Smooth muscle cell (in vitro differentiated cells): ENCODE measurements around the gene PPP2R2C. TPM values are rescaled to one million over a fixed set of nuclear protein-coding genes. Genes with fewer than 3 reads are reported as not detected.

ENCODE experiments used
- DNase-seq: peaks from one replicate; lab custom pipeline; 2025; ENCODE audit not compliant: unreplicated experiment; lab: John Stamatoyannopoulos, UW
- H2AFZ ChIP-seq: fragments of 200-600 bp; sonication (generic); 2 replicates; pipeline ENCODE4 v1.6.0; 2016; ENCODE audit warnings: antibody characterized with exemption, low read depth, mild to moderate bottlenecking
- H3F3A ChIP-seq: fragments of 200-600 bp; sonication (generic); 2 replicates; pipeline ENCODE4 v1.6.0; 2017; ENCODE audit warnings: antibody characterized with exemption, low read depth
- H3K27ac ChIP-seq: fragments of 200-600 bp; sonication (generic); 2 replicates; pipeline ENCODE4 v1.5.1; 2016; ENCODE audit warnings: low read depth, mild to moderate bottlenecking
- H3K27me3 ChIP-seq: fragments of 200-600 bp; sonication (generic); 2 replicates; pipeline ENCODE4 v1.6.1; 2016; ENCODE audit warnings: low read depth, mild to moderate bottlenecking
- H3K36me3 ChIP-seq: fragments of 200-600 bp; sonication (generic); 2 replicates; pipeline ENCODE4 v1.5.1; 2016; ENCODE audit warnings: low read depth
- H3K4me1 ChIP-seq: fragments of 200-600 bp; sonication (generic); 2 replicates; pipeline ENCODE4 v1.5.1; 2016; ENCODE audit warnings: low read depth
- H3K4me2 ChIP-seq: fragments of 200-600 bp; sonication (generic); 2 replicates; pipeline ENCODE4 v1.6.0; 2016; ENCODE audit warnings: mild to moderate bottlenecking
- H3K4me3 ChIP-seq: fragments of 200-600 bp; sonication (generic); 2 replicates; pipeline ENCODE4 v1.5.1; 2016; ENCODE audit warnings: mild to moderate bottlenecking
- H3K79me2 ChIP-seq: fragments of 200-600 bp; sonication (generic); 2 replicates; pipeline ENCODE4 v1.6.0; 2016; ENCODE audit warnings: low read depth, mild to moderate bottlenecking
- H3K9ac ChIP-seq: fragments of 200-600 bp; sonication (generic); 2 replicates; pipeline ENCODE4 v1.6.0; 2016; ENCODE audit warnings: low read depth
- H3K9me3 ChIP-seq: fragments of 200-600 bp; sonication (generic); replicated peaks from 2 replicates; pipeline ENCODE4 v1.5.1; 2016; ENCODE audit warnings: low read depth
- H4K20me1 ChIP-seq: fragments of 200-600 bp; sonication (generic); 2 replicates; pipeline ENCODE4 v1.6.0; 2016; ENCODE audit warnings: low read depth
- WGBS: methylation state at CpG from one replicate; pipeline ENCODE4 v1.1.7; 2016; ENCODE audit warnings: low lambda C conversion rate; 5-methylcytosine and 5-hydroxymethylcytosine counted together
- polyA plus RNA-seq: library from polyadenylated mRNA; unstranded; fragments of >200 nt; fragmentation: Nextera tagmentation; extraction: Ambion mirVana; gene quantifications from 2 replicates; pipeline ENCODE4 v1.2.1, GENCODE V29; 2016
- total RNA-seq: library from RNA; depleted of rRNA; stranded (reverse); fragments of >200 nt; gene quantifications from 2 replicates; pipeline ENCODE4 v1.2.3, GENCODE V29; 2014
- TF ChIP-seq, protein P1 (sequence below): fragments of 200-600 bp; sonication (generic); IDR thresholded peaks from 2 replicates; pipeline ENCODE4 v1.5.1; 2017; ENCODE audit warnings: borderline replicate concordance, mild to moderate bottlenecking, antibody characterized with exemption; ENCODE audit not compliant: insufficient read depth, poor library complexity, severe bottlenecking

Gene PPP2R2C
- total and polyA plus RNA-seq, 2 experiments from 2014 or later = 0.54 to 1.8 TPM

DNA sequence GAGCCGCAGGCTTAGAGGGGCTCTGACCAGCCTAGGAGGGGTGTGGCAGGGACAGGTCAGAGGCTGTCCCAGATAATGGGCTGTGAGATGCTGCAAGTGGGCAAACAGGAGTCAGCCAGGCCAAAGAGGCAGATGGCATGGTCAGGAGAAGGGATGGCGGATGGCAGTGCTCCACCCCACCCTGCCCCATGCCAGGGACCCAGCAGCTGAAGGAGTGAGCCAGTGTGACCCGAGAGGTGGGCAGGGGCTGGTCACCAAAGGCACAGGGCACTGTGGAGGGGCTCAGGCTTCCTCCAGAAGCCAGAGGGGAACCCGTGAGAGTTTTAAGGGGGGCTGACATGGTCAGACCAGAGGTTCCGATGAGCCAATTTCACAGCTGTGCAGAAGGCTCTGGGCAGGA, 105.8 kb downstream of the PPP2R2C start:
- no peaks in the 10 kb centered on the region for H4K20me1 ChIP-seq
- H3K36me3 ChIP-seq = no peaks in the 10 kb centered on the region
- no peak for DNase-seq
- TF ChIP-seq, protein P1, sequence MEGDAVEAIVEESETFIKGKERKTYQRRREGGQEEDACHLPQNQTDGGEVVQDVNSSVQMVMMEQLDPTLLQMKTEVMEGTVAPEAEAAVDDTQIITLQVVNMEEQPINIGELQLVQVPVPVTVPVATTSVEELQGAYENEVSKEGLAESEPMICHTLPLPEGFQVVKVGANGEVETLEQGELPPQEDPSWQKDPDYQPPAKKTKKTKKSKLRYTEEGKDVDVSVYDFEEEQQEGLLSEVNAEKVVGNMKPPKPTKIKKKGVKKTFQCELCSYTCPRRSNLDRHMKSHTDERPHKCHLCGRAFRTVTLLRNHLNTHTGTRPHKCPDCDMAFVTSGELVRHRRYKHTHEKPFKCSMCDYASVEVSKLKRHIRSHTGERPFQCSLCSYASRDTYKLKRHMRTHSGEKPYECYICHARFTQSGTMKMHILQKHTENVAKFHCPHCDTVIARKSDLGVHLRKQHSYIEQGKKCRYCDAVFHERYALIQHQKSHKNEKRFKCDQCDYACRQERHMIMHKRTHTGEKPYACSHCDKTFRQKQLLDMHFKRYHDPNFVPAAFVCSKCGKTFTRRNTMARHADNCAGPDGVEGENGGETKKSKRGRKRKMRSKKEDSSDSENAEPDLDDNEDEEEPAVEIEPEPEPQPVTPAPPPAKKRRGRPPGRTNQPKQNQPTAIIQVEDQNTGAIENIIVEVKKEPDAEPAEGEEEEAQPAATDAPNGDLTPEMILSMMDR = no peak
- H3K27me3 ChIP-seq = peaks cover 3% of the 10 kb centered on the region
- no peaks in the 10 kb centered on the region for H3F3A ChIP-seq
- no peaks in the 10 kb centered on the region for H3K79me2 ChIP-seq
- H3K4me3 ChIP-seq = no peak overlapping the region
- WGBS = 92% methylated on average over 5 of the region's 5 CpGs
- no peak overlapping the region for H3K27ac ChIP-seq
- H3K4me2 ChIP-seq = no peak overlapping the region
- H3K4me1 ChIP-seq = no peaks in the 10 kb centered on the region
- no peak overlapping the region for H3K9ac ChIP-seq
- no peak overlapping the region for H2AFZ ChIP-seq
- no peaks in the 10 kb centered on the region for H3K9me3 ChIP-seq

DNA sequence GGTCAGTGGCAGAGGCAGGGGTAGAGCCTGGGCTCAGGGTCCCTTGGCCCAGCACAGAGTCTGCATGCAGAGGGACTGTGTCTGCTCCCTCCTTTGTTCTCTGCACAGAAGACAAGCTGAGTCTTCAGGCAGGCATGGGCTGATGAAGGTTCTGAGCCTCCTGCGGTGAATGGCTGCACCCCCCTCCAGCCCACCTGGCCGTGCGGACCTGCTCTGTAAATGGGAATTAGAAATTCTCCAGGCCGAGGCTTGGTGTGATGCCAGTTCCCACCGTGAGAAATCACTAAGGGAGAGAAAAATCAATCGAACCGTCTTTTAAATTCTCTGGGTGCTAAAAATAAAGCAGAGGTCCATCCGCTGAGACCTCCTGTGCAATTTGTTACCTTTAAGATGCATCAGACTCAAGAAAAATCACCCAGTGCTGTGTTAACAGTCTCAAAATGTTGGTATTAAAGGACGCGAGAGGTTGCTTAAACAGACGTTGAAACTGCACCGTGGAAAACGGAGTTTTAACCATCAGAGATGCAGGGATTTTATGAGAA, 106.8 kb downstream of the PPP2R2C start:
- Histone ChIP-seq H3F3A (no peaks in the 10 kb centered on the region), H3K9ac (no peak overlapping the region), H2AFZ (no peak overlapping the region), H3K9me3 (no peaks in the 10 kb centered on the region), H3K36me3 (no peaks in the 10 kb centered on the region), H3K4me1 (no peaks in the 10 kb centered on the region), H3K4me2 (no peak overlapping the region), H3K27me3 (peaks cover 3% of the 10 kb centered on the region), H3K27ac (no peak overlapping the region), H4K20me1 (no peaks in the 10 kb centered on the region), H3K4me3 (no peak overlapping the region), H3K79me2 (no peaks in the 10 kb centered on the region)
- TF ChIP-seq, protein P1 = no peak
- WGBS = 93% methylated on average over 13 of the region's 13 CpGs
- no peak for DNase-seq

DNA sequence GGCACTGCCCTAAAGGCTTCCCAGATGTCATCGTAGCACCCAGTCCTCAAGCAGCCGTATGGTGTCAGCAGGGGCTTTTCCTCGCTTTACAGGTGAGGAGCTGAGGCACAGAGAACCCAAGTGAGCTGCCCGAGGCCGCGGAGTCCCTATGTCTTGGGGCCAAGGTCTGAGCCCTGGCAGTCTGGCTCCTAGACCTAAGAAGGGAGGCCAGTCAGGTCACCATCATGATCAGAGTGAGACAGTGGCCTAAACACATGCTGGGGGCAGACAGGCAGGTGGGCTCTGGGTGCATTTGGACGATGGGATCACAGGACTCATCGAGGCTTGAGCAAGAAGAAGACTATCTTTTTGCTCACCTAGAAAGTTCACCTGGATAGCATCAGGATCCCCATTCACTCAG, 107.8 kb downstream of the PPP2R2C start:
- no peak overlapping the region for H3K4me2 ChIP-seq
- no peak overlapping the region for H2AFZ ChIP-seq
- no peak overlapping the region for H3K4me3 ChIP-seq
- H3K9me3 ChIP-seq = no peaks in the 10 kb centered on the region
- peaks cover 3% of the 10 kb centered on the region for H3K27me3 ChIP-seq
- no peaks in the 10 kb centered on the region for H3K79me2 ChIP-seq
- 90% methylated on average over 8 of the region's 8 CpGs for WGBS
- H4K20me1 ChIP-seq = no peaks in the 10 kb centered on the region
- no peak overlapping the region for H3K9ac ChIP-seq
- H3F3A ChIP-seq = no peaks in the 10 kb centered on the region
- H3K36me3 ChIP-seq = no peaks in the 10 kb centered on the region
- no peaks in the 10 kb centered on the region for H3K4me1 ChIP-seq
- H3K27ac ChIP-seq = no peak overlapping the region
- no peak for DNase-seq
- TF ChIP-seq, protein P1 = no peak

DNA sequence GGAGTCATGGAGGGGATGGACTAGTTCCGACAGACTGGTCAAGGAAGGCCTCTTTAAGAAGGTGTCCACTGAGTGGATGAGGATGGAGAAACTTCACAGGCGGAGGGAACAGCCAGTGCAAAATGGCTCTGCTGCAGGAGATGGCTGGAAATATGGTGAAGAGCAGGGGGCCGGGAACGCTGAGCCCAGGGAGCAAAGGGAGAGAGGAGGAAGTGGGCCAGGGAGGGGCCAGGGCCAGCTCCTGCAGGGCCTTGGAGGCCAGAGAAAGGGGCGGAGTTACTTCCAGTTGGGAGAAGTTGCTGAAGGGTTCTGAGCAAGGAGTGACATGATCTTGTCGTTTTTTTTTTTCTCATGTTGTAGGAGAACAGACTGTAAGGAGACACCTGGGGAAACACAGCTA, 108.3 kb downstream of the PPP2R2C start:
- no peak overlapping the region for H3K4me2 ChIP-seq
- no peak overlapping the region for H3K4me3 ChIP-seq

More for the DNA sequence above, 108.3 kb downstream of the PPP2R2C start:
- H3K4me1 ChIP-seq = no peaks in the 10 kb centered on the region
- no peaks in the 10 kb centered on the region for H3K36me3 ChIP-seq
- H3K9ac ChIP-seq = no peak overlapping the region
- no peak overlapping the region for H3K27ac ChIP-seq
- no peak for DNase-seq
- TF ChIP-seq, protein P1 = no peak
- WGBS = 84% methylated on average over 5 of the region's 6 CpGs
- no peaks in the 10 kb centered on the region for H3F3A ChIP-seq
- H4K20me1 ChIP-seq = no peaks in the 10 kb centered on the region
- H2AFZ ChIP-seq = no peak overlapping the region
- peaks cover 3% of the 10 kb centered on the region for H3K27me3 ChIP-seq
- no peaks in the 10 kb centered on the region for H3K9me3 ChIP-seq
- H3K79me2 ChIP-seq = no peaks in the 10 kb centered on the region
